CD14-positive monocyte (primary cell): ENCODE results near the gene SAP30. TPM values are rescaled to one million over a fixed set of nuclear protein-coding genes. Genes with fewer than 3 reads are reported as not detected.
A peak's percentile ranks its signal among the peaks of the same experiment; 100 is the strongest.

Experiments
- DNase-seq, 3 donors: peaks; one replicate each; pipeline ENCODE4 v3.0.0-alpha.2; 2011 to 2022
- H2AFZ ChIP-seq: 2 replicates; pipeline ENCODE4 v1.6.0; 2012; ENCODE audit warnings: mild to moderate bottlenecking, low read depth, low read length, inconsistent platforms; ENCODE audit not compliant: insufficient read depth, poor library complexity, severe bottlenecking
- H3K27ac ChIP-seq, 2 donors: 1 replicate in 1 of 2; 2 replicates in 1 of 2; pipeline ENCODE4 v1.5.1; 2012 to 2013; ENCODE audit warnings: low read length in 2 of 2, control low read depth in 1 of 2, inconsistent platforms in 1 of 2, low read depth in 1 of 2, mild to moderate bottlenecking in 1 of 2
- H3K27me3 ChIP-seq, 2 donors: one replicate each; pipeline versions ENCODE4 v1.6.0 to v1.6.1; 2011 to 2013; ENCODE audit warnings: low read length in 2 of 2; ENCODE audit not compliant: control insufficient read depth in 2 of 2, insufficient read depth in 2 of 2
- H3K36me3 ChIP-seq, 2 donors: replicated peaks in 1 of 2; 1 replicate in 1 of 2; 2 replicates in 1 of 2; pipeline versions ENCODE4 v1.5.1 to v1.6.1; 2012 to 2013; ENCODE audit warnings: low read length in 2 of 2, control low read depth in 1 of 2, inconsistent platforms in 1 of 2, mild to moderate bottlenecking in 1 of 2; ENCODE audit not compliant: insufficient read depth in 2 of 2, control insufficient read depth in 1 of 2
- H3K4me1 ChIP-seq, 2 donors: 1 replicate in 1 of 2; 2 replicates in 1 of 2; pipeline versions ENCODE4 v1.5.1 to v1.6.1; 2012 to 2013; ENCODE audit warnings: low read length in 2 of 2, control low read depth in 1 of 2, inconsistent platforms in 1 of 2, mild to moderate bottlenecking in 1 of 2, moderate library complexity in 1 of 2; ENCODE audit not compliant: insufficient read depth in 2 of 2, control insufficient read depth in 1 of 2
- H3K4me2 ChIP-seq: replicated peaks from 2 replicates; pipeline ENCODE3; 2012; ENCODE audit warnings: low read length, moderate library complexity, mild to moderate bottlenecking; ENCODE audit not compliant: poor library complexity, severe bottlenecking; ENCODE audit errors: extremely low read depth
- H3K4me3 ChIP-seq, 3 experiments: fragments of 200-600 bp in 1 of 3; sonication (generic) in 1 of 3; replicated peaks in 1 of 3; 1 replicate in 2 of 3; 2 replicates in 1 of 3; pipeline ENCODE4 v1.5.1; 2011 to 2013; ENCODE audit warnings: low read length in 3 of 3, mild to moderate bottlenecking in 3 of 3, control low read depth in 2 of 3, low read depth in 2 of 3, inconsistent platforms in 1 of 3, moderate library complexity in 1 of 3
- H3K79me2 ChIP-seq: 2 replicates; pipeline ENCODE4 v1.6.0; 2012; ENCODE audit warnings: mild to moderate bottlenecking, control low read depth, inconsistent platforms, low read length, moderate library complexity; ENCODE audit not compliant: insufficient read depth
- H3K9ac ChIP-seq: 2 replicates; pipeline ENCODE4 v1.6.0; 2017; ENCODE audit warnings: low read length, mild to moderate bottlenecking; ENCODE audit not compliant: insufficient read depth, poor library complexity, severe bottlenecking
- H3K9me3 ChIP-seq, 2 donors: replicated peaks in 1 of 2; 1 replicate in 1 of 2; 2 replicates in 1 of 2; pipeline versions ENCODE4 v1.5.1 to v1.6.1; 2012 to 2013; ENCODE audit warnings: low read length in 2 of 2, control low read depth in 1 of 2; ENCODE audit not compliant: control insufficient read depth in 1 of 2, insufficient read depth in 1 of 2
- H4K20me1 ChIP-seq: 2 replicates; pipeline ENCODE4 v1.6.0; 2012; ENCODE audit warnings: mild to moderate bottlenecking, low read length, control low read depth, moderate library complexity; ENCODE audit not compliant: insufficient read depth
- H3K27ac Mint-ChIP-seq, 7 donors: one replicate each; pipeline ENCODE4 v1.8.0; 2020; ENCODE audit warnings: mild to moderate bottlenecking in 7 of 7, mixed read lengths in 7 of 7, moderate library complexity in 6 of 7, inconsistent platforms in 2 of 7
- H3K27me3 Mint-ChIP-seq, 3 donors: one replicate each; pipeline ENCODE4 v1.8.0; 2021 to 2022; ENCODE audit warnings: low read depth in 3 of 3, mild to moderate bottlenecking in 3 of 3, mixed read lengths in 3 of 3, moderate library complexity in 3 of 3, inconsistent platforms in 1 of 3
- H3K36me3 Mint-ChIP-seq, 2 donors: one replicate each; pipeline ENCODE4 v1.8.0; 2020; ENCODE audit warnings: mixed read lengths in 2 of 2, inconsistent platforms in 1 of 2, mild to moderate bottlenecking in 1 of 2
- H3K4me1 Mint-ChIP-seq: one replicate; pipeline ENCODE4 v1.8.0; 2020; ENCODE audit warnings: mild to moderate bottlenecking, mixed read lengths
- H3K4me3 Mint-ChIP-seq, 2 donors: one replicate each; pipeline ENCODE4 v1.8.0; 2020; ENCODE audit warnings: mild to moderate bottlenecking in 2 of 2, mixed read lengths in 2 of 2, moderate library complexity in 1 of 2
- H3K9me3 Mint-ChIP-seq, 7 donors: one replicate each; pipeline ENCODE4 v1.8.0; 2020 to 2022; ENCODE audit warnings: mixed read lengths in 7 of 7, mild to moderate bottlenecking in 6 of 7, moderate library complexity in 6 of 7, inconsistent platforms in 2 of 7
- WGBS: methylation state at CpG from one replicate; pipeline ENCODE4 v1.1.5; 2013; ENCODE audit warnings: missing lambda C conversion rate; ENCODE audit not compliant: insufficient coverage; 5-methylcytosine and 5-hydroxymethylcytosine counted together
- intact Hi-C, 2 donors: fragments of 100-400 bp; cut with micrococcal nuclease; formaldehyde crosslinking; loops; one replicate each; pipeline versions ENCODE4 v1.15.0 to v1.15.1; 2023
- polyA plus RNA-seq, 3 donors: library from polyadenylated mRNA; depleted of rRNA in 1 of 3; unstranded in 2 of 3; stranded (reverse) in 1 of 3; fragments of 300-500 nt in 2 of 3; fragments of >200 nt in 1 of 3; fragmentation: Illumina TruSeq in 2 of 3; gene quantifications; 1 replicate in 2 of 3; 2 replicates in 1 of 3; pipeline ENCODE4 v1.2.3, GENCODE V29; 2012 to 2021
- TF ChIP-seq, protein P1 (sequence below): fragments of 200-600 bp; IDR thresholded peaks from one replicate; pipeline ENCODE4 v1.8.0; 2022; ENCODE audit warnings: antibody characterized with exemption, mild to moderate bottlenecking

The SAP30 gene
- polyA plus RNA-seq, 3 donors, result 16.5 to 32.2 (median 21.8) TPM

DNA sequence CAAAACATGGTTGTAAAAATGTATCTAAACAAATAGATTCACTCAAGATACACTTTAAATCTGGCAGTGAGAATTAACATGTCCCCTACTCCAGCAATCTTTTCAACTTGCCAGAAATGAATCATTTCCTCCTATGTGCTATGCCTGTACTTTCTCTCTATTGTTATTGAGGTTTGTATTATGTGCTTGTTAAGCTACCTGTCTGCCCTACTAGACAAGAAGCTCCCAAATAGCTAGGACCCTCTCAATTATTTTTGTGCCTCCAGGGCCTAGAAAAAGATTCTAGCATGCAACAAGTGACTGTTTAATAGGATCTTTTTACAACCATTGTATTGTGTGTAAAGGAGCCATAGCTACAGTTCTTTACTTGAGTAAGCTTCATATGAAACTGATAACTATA lies 3.5 kb upstream of the SAP30 start:
- no peak overlapping the region for H3K27ac ChIP-seq
- Mint-ChIP-seq H3K27ac (no peak overlapping the region), H3K4me3 (no peak overlapping the region), H3K27me3 (peaks cover 0 to 1% (median 0%) of the 10 kb centered on the region in 3 donors), H3K4me1 (peaks cover 17% of the 10 kb centered on the region), H3K9me3 (peaks cover 0 to 2% (median 0%) of the 10 kb centered on the region in 7 donors), H3K36me3 (no peaks in the 10 kb centered on the region)
- H3K9ac ChIP-seq, result no peak overlapping the region
- DNase-seq, result no peak
- H3K4me3 ChIP-seq, result no peak overlapping the region
- peaks cover 5 to 19% of the 10 kb centered on the region in 2 donors for H3K4me1 ChIP-seq
- H3K9me3 ChIP-seq, result no peaks in the 10 kb centered on the region
- H3K79me2 ChIP-seq, result peaks cover 14% of the 10 kb centered on the region
- no peaks in the 10 kb centered on the region for H3K27me3 ChIP-seq
- no peak overlapping the region for H2AFZ ChIP-seq
- H3K36me3 ChIP-seq, result no peaks in the 10 kb centered on the region
- intact Hi-C loops, result loop anchor here in 1 of 2 donors (5.0 kb wide), 1 partner anchor 50 kb away; no protein-coding TSS in a partner anchor
- H4K20me1 ChIP-seq, result no peaks in the 10 kb centered on the region
- H3K4me2 ChIP-seq, result no peak overlapping the region
- TF ChIP-seq, protein P1, sequence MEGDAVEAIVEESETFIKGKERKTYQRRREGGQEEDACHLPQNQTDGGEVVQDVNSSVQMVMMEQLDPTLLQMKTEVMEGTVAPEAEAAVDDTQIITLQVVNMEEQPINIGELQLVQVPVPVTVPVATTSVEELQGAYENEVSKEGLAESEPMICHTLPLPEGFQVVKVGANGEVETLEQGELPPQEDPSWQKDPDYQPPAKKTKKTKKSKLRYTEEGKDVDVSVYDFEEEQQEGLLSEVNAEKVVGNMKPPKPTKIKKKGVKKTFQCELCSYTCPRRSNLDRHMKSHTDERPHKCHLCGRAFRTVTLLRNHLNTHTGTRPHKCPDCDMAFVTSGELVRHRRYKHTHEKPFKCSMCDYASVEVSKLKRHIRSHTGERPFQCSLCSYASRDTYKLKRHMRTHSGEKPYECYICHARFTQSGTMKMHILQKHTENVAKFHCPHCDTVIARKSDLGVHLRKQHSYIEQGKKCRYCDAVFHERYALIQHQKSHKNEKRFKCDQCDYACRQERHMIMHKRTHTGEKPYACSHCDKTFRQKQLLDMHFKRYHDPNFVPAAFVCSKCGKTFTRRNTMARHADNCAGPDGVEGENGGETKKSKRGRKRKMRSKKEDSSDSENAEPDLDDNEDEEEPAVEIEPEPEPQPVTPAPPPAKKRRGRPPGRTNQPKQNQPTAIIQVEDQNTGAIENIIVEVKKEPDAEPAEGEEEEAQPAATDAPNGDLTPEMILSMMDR, result no peak

DNA sequence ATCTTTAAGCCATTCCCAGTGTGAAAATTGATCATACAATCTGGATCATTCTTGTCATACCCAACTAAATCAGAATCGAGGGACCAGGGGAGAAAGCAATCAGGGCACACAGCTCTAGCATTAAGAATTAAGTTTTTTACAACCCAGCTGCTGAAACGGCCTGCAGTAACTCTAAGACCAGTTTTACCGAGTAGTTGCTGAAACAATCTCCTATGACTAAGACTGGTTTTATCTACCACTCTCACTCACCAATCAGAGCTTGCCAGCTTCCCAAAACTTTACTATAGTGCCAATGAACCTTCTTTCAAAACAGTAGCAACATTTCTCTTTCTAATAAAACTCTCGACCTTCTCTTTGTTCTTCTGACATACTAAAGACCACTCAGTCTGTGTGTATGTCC lies 2.8 kb upstream of the SAP30 start:
- no peak overlapping the region for H2AFZ ChIP-seq
- no peak overlapping the region for H3K27ac Mint-ChIP-seq

More for the DNA sequence above, 2.8 kb upstream of the SAP30 start:
- Histone ChIP-seq H3K9ac (no peak overlapping the region), H3K36me3 (no peaks in the 10 kb centered on the region), H3K79me2 (peaks cover 20% of the 10 kb centered on the region), H3K4me3 (no peak overlapping the region), H4K20me1 (peaks cover 2% of the 10 kb centered on the region), H3K27me3 (no peaks in the 10 kb centered on the region), H3K4me2 (no peak overlapping the region), H3K4me1 (peaks cover 9 to 25% of the 10 kb centered on the region in 2 donors), H3K27ac (no peak overlapping the region), H3K9me3 (no peaks in the 10 kb centered on the region)
- intact Hi-C loops, result loop anchor here in 1 of 2 donors (5.0 kb wide), 1 partner anchor 49 kb away; no protein-coding TSS in a partner anchor
- Mint-ChIP-seq H3K4me1 (peaks cover 23% of the 10 kb centered on the region), H3K4me3 (no peak overlapping the region), H3K9me3 (peaks cover 0 to 2% (median 0%) of the 10 kb centered on the region in 7 donors), H3K36me3 (no peaks in the 10 kb centered on the region), H3K27me3 (peaks cover 0 to 1% (median 0%) of the 10 kb centered on the region in 3 donors)
- WGBS, result 42% methylated on average over 3 of the region's 4 CpGs
- TF ChIP-seq, protein P1, result no peak
- peak in 2 of 3 donors; percentile 10 to 13 for DNase-seq
